ENCODE results near the gene PAK3.

PAK3 gene

DNA sequence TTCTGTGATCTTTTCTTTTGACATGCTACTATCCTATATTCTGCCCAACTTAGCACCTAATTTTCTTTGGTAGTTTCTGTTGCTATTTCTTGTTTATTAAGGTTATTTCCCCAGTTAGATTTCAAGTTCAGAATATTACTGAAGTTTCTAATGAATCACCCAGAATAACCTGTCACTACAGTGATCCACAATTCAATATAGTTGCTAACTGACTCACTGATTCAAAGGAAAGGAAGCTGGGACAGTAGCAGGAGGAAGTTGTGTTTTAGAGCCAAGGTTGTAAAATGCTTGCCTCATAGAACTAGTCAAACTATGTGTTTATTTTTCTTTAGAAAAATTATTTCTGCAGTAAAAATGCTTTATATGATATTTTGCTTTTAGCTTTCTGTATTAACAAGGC, 37.4 kb downstream of the PAK3 start:
- DNase-seq = no peak

DNA sequence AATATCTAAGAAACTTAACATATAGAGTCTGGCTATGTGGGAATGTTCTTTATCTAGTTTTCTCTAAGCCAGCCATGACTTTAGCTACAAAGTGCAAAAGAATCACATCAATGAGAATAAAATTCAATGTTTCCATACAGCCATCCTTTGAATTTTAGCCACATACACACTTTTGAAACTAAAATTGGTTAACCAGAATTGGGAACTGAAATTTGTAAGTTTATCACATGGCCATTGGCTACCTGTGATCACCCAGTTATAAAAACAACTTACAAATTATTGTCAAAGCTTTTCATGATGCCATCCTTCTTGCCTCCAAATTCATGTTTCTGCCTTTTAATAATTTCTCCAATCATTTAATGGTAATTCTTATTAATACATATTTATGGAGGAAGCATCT, 49.9 kb downstream of the PAK3 start:
- DNase-seq = no peak

DNA sequence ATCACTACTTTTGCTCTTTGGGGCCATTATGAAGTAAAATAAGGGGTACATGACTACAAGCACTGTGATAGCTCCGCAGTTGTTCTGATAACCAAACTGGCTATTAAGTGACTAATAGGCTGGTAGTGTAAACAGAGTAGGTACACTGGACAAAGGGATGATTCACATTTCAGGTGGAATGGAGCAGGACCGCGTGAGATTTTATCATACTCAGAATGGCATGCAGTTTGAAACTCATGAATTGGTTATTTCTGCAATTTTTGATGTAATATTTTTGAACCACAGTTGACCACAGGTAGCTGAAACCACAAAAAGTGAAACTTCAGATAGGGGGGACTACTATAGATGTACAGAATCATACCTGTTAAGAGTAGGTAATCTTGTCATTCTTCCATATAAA, 55.8 kb downstream of the PAK3 start:
- DNase-seq = no peak

DNA sequence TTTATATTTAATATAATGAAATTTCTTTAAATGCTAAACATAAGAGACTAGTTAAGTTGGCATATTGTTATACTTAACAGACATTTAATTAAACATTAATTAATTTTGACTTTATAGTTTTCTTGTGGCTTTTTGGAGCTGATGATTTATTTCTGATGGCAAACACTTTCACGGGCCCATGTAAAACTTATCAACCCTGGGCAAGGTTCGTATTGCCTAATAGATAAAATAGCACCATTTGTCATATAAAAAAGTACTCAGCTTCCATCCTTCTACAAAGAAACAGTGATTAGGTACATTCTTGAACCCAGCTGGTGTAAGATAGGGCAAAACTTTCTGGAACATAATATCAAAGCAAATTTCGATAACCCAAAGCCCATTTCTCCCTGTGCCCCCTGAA, 63.2 kb downstream of the PAK3 start:
- no peak for DNase-seq

DNA sequence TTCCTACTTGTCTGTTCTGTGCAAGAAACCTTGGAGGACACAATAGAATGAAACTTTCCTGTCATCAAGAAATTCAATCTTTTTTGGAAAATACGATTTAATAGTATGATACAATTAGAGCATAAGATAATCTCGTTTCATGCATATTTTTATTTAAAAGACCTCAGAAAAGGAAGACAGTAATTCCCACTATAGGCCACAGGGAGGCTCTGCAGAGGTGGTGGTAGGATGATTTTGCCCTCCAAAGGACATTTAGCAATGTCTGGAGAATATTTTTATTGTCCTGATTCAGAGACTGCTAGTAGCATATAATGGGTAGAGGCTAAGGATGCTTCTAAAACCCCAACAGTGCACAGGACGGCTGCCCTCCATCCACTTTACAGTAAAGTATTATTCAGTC, 68.7 kb downstream of the PAK3 start:
- no peak for DNase-seq

DNA sequence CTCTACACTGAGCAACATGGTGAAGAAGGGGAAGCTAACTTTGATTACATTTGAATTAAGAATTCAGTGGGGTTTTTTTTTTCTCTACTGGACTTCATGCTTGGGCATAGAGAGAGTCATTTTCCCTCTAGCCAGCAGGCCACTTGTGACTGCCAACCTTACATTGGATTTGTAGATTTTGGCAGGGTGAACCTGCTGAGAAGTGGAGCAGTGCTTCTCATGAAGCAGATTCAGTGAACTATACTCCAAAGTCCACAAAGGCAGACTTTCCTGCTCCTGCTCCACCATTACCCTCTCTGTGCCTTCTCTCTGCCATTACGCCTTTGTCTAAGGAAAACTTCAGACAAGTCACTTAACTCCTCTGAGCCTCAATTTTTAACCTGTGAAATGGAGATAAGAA, 69.9 kb downstream of the PAK3 start:
- DNase-seq = peak; percentile 1

DNA sequence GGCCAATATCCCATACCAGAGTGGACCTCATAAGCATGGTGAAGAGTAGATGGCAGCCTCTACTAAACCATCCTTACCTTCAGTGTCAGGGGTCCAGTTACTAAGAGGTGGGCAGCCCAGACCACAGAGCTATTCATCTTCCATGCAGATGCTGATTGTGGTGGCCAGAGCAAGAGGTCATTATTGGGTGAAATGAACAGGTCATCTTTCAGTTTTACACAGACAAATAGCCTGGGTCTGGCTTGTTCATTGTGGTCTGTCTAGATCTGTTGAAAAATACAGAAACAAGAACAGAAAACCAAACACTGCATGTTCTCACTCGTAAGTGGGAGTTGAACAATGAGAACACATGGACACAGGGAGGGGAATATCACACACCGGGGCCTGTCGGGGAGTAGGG, 71.3 kb downstream of the PAK3 start:
- no peak for DNase-seq

DNA sequence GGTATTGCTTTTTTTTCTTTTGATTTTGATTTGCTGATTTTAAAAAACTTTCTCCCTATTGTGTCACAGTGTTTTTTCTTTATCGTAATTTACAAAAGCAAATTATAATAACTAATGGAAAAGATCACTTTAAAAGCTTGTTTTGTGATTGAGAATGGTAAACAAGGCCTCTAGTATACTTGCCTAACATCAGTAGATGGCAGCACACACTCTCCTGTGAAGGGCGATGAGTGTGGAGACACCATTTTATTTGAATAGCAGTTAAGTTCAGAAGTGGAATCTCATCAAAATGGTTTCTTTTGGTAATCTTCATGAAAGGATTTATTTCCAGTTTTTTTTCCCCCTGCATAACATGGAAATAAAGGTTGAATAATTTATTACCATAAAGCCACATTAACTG, 72.3 kb downstream of the PAK3 start:
- no peak for DNase-seq

DNA sequence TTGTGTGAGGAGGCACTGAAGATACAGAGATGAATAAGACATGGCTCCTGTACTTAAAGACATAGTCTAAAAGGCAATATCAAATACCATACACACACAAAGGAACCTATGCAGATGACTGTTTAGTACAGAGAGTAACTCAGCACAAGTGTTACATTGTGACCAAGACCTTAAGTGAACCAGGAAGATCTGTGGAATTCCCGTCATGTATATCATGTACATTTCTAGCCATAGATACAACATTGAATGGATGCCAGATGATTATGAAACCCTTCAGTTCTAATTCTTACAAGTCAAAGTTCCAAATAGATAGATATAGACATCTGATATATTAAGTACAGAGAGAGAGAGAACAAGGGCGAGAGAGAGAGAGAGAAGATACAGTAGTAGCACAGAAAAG, 73.2 kb downstream of the PAK3 start:
- no peak for DNase-seq

DNA sequence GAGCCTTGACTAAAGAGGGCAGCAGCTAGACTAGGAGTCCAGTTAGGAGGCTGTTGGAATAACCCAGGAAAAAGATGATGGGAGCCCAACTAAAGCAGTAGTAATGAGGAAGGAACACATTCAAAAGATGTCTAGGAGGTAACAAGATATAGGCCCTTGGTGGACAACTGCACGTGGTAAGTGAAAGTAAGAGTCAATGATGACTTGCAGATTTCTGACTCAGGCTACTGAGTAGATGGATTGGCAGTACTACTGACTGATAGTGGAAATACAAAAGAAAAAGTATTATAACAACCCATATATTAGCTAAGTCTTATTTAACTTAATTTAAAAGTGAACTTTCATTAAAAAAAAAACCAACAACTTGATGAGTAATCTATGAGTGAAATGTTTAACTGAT, 74.0 kb downstream of the PAK3 start:
- no peak for DNase-seq

DNA sequence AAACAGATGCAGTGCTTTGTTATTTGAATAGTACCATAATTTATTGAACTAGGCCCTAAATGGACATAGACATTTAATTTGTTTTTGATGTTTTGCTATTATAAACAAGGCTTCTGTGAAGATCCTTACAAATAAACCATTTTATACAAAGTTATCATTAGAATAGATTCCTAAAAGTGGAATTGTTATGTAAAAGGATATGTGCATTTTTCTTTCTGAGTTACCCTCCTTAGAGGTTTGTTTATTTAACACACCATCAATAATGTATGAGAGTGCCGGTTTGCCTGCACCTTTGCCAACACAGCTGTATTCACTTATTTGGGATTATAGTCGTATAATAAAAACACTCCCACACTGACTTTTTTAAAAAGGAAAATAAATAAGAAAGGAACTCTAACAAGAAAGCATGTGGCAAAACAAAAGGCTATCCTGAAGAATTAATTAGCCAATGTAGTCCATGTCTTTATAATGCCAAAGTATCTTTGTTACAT, 84.8 kb downstream of the PAK3 start:
- DNase-seq = no peak

DNA sequence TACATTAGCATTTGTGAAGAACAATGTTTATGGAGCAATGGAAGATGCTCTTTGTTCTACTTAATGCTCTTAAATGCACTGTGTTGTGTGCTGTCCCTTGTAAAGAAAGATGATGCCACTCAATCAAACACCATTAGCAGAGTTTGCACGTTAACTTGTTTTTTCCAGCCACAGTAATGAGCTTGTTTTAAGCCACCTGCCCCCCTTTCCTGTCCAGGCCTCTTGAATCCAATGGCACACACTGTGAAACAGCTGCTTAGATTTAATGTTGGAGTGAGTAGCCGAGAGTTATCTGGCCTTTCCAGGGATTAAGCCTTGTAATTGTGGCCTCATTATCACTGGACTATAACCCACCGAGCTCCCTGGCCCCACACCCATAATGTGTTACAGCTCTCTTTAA, 86.0 kb downstream of the PAK3 start:
- DNase-seq = peak; percentile 68

DNA sequence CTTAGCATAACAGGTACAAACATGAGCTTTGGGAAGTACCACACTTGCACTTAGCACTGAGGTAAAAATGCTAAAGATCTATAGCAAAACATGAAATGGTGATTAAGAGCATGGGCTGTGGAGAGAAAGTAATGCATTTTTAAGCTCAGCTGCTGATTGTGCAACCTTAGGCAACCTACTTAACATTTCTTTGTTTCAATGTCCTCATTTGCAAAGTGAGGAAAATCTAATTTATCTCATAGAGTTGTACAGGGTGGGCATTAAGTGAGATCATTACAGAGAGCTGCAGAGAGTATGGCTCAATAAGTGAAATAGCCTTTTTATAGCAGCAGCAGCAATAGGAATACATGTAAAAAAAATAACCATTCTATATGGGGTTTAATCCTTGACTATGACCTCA, 87.0 kb downstream of the PAK3 start:
- DNase-seq = no peak

DNA sequence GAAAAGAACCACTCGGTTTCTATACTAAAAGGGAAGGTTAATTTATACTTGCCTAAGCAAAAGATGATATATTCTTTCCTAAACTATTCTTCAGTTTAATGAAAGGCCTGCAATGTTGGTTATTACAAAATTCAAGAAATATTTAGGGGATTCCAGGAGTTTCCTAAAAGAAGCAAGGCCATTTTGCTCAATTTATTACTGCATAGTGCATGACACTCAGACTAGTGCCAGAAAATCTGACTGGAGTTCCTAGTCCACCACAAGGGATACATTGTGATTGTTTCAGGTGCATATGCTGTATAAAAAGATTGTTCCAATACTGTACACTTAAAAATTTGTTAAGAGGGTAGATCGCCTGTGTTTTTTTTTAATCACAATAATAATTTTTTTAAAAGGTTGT, 95.6 kb downstream of the PAK3 start:
- no peak for DNase-seq

DNA sequence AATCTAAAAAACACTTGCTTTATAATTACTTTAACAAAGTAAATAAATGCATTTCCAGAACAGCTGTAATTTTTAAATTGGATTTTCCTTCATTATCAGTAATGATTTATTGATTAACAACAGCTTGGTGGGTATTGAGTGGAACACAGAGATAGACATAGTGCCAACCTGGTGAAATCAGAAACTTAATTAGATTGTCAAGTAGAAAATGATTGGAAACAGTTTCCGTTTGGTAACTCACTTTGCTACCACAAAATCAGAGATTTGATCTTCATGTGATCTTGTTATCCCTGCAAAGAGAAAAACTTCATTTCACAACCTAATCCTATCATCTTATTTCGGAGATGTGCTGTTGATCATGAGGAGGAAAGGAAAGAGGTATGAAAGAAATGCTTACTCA, 103.5 kb downstream of the PAK3 start:
- DNase-seq = no peak

DNA sequence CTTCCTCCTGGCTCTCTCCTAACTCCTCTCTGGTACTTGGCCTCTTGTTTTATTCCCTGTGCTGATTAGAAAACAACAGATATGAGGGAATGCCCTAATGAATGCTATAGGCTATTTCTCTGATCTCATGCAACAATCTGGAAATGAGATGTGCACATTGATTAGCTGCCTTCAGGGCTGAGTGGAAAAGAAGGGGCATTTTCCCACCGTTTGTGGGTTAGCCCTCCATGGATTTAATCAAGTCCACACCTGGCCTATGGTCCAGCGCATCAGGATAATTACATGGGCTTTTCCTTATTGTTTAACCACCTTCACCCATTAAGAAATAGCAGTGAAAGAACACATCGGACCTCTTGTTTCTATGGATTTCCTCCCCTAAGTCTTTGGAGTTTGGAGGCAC, 104.3 kb downstream of the PAK3 start:
- no peak for DNase-seq

DNA sequence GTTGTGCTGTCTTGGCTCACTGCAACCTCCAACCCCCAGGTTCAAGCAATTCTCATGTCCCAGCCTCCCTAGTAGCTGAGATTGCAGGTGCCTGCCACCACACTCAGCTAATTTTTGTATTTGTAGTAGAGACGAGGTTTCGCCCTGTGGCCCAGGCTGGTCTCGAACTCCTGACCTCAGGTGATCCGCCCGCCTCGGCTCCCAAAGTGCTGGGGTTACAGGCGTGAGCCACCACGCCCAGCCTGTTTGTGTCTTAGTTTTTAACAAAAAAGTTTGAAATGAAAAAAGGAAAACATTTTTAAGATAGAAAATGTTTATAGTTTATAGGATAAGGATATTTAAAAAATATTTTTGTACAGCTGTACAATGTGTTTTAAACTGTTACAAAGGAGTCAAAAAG, 111.9 kb downstream of the PAK3 start:
- no peak for DNase-seq

DNA sequence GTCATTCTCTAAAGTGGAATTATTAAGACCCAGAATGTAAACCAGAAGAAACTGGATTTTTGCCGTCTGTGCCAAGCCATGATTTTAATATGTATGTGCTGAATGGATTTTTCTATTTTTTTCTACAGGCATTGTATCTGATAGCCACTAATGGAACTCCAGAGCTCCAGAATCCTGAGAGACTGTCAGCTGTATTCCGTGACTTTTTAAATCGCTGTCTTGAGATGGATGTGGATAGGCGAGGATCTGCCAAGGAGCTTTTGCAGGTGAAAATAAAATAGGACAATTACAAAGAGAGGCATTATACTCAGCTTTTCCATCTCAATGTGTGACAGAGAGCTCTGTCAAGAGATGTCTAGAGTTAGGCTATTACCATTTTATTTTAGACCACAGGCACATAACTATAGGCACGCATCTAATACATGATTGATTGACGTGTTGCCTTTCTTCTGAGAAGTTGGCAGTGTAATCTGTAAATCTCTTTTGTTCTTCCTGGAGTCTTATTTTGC, 120.4 kb downstream of the PAK3 start:
- DNase-seq = no peak

DNA sequence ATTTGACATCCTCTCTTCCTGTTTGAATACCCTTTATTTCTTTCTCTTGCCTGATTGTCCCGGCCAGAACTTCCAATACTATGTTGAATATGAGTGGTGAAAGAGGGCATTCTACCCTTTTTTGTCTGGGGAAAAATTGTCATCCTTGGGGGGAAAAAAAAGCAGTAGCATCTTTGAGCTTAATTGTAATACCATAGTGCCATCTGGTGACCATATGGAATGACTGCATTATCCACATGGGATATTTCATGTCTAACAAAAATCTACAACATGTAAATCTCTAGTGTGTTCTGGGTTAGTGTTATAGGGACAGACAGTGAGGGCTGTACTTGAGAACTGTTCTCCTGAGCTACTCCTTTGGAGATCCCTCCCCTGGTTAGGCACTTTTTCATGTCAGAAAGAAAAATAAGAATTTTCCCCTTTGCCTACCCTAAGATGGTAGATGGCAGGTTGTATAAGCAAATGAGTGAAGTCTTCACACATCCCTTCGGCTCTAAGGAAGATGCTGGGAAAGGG, 148.3 kb downstream of the PAK3 start:
- DNase-seq = no peak

DNA sequence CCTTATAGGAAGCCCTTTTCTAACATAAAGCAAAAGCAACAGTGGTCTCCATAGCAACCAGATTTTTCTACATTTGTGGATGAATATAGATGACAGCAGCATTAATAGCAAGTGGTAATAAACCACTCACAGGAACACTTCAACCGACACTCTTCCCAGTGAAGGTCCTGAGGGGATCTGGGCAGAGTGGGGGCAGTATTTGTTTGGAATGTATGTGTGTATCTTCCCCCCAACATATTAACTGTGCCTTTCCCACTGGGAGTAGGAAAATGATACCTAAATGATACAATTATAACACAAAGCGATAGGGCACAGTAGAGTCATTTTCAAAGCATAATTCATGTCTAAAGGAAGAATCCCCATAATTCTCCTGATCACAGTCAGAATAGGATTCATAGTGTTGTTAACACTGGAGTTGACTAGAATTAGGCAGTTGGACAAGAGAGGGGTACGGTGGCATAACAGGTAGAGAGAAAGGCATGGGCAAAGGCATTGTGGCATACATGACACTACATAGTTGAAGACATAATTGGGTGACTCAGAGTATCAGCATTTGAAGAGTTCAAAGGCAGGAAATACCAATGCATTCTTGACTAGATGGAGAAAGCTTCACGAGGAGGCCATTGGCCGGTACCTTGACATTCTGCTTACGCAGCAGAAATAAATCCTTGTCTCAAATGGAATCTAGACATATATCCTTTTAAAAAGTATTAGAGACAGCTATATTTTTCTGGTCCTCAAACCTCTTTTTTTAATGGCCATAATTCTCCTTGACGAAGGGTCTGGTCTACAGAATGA, 159.1 kb downstream of the PAK3 start:
- DNase-seq = no peak

DNA sequence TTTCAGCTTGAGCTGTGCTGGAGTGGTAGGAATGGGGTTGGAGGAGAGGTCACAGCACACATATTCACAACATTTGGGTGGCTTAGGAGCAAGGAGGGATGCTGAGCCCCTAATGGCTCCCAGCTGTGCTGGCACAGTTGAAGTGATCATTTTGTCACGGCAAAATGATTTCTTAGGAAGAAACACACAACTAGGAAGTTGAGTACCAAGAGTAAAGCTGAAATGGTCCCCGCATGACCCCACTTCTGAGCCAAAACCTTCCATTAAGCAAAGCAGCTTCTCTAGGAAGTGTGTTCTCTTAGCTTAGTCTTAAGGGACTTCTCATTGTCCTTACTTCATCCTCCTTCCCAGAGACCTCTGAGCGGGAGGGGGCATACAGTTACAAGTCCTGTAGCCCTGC, 161.7 kb downstream of the PAK3 start:
- peak; percentile 21 for DNase-seq

DNA sequence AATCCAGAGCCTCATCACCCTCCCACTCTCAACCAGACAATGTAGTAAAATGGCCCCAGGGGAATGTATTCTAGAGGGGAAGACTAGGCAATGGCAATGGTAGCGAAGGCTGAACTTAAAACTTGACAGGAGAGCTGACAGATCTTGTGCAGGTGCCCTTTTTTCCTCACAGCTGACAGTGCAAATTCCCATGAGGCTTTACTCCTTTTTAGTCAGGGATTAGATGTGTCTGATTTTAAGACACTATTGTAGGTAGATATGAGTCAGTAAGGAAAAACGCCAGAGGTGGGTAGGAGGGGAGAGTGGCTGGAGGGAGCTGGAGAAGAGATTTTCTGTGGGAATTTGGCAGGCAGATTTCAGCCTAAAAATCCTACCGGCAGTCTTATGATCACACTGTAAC, 163.6 kb downstream of the PAK3 start:
- no peak for DNase-seq

DNA sequence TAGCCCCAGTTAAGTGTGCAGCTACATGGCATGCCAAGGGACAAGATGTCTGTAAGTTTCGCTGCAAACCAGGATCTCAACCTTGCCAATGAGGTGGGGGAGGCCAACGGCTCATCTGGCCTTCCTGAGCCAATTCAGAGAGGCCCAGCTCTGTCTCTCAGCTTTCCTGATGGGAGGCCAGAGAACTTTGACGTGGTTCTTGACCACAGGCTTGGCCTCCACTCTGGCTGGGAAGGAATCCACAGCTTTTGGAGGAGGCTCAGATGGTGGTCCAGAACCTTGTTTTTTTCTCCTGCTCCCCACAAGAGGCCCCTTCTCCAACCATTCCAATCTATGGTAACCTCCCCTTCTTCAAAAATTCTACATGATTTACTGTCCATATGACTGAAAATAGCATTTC, 164.5 kb downstream of the PAK3 start:
- DNase-seq = no peak

DNA sequence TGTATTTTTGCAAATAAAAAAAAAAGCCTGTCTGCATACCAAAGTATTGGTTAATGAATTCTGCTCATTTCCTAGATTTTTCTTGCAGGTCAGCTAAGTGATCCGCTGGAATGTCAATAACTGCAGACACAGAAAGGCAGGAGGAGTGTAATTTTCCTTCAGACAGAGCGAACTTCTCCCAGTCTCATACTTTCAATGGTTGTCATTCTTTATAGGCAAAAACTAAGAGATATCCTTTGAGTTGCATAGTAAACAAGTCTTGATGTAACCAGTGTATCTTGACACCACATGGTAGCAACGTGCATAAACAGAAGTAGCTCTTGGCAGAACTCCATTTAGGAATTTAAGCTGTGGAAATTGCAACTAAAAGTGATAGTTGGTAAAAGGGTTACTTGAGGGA, 166.1 kb downstream of the PAK3 start:
- DNase-seq = no peak

DNA sequence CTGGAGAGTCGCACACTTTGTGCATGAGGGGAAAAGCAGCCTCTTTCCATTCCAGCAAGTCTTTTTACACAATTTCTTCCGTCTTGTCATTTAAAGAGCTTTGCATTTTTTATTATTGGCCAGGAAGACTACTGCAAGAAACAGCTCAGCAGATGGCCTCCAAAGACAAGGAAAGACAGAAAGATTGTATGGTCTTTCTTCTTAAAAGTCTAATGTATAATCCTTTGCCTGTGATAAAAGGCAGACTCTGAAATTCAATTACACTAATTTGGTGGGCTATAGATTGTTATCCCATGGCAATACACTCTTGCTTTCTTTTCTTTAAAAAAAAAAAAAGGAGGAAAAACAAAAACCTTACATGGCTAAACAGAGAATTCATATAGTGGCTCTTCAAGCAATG, 168.4 kb downstream of the PAK3 start:
- no peak for DNase-seq

Measured in DMS79 (cell line).